Thyroid gland (tissue), 4 donors: ENCODE results near the gene APBB2.

Experiments
- CTCF ChIP-seq, 6 experiments: fragments of 200-600 bp in 3 of 6; fragments of 450-650 bp in 3 of 6; sonication (generic) in 3 of 6; IDR thresholded peaks; one replicate each; pipeline ENCODE4 v1.5.1; 2016 to 2019; ENCODE audit warnings: antibody characterized with exemption in 6 of 6, mild to moderate bottlenecking in 2 of 6, inconsistent platforms in 1 of 6, moderate library complexity in 1 of 6
- POLR2A ChIP-seq, 2 donors: fragments of 450-650 bp; IDR thresholded peaks; one replicate each; pipeline ENCODE4 v1.6.1; 2017; ENCODE audit warnings: antibody characterized with exemption in 2 of 2, mild to moderate bottlenecking in 2 of 2, moderate library complexity in 1 of 2

- TF ChIP-seq CTCF (IDR thresholded peaks at IDR 0.05) (no peak), POLR2A (IDR thresholded peaks at IDR 0.05) (no peak)
Observed at GRCh38 chr4:41174444-41174843, 39.9 kb downstream of the APBB2 start.
